Spleen (tissue), 7 donors: ENCODE results near the gene KCND2.

Experiments
- POLR2A ChIP-seq, 3 donors: fragments of 450-650 bp; IDR thresholded peaks; one replicate each; pipeline ENCODE4 v1.5.1; 2017; ENCODE audit warnings: antibody characterized with exemption in 3 of 3, mild to moderate bottlenecking in 1 of 3
- POLR2AphosphoS5 ChIP-seq, 3 donors: sonication (generic); formaldehyde crosslinking; IDR thresholded peaks; one replicate each; pipeline ENCODE4 v1.5.1; 2017; ENCODE audit warnings: antibody characterized with exemption in 3 of 3
- TF ChIP-seq, protein P1 (sequence below), 11 experiments: fragments of 200-600 bp in 7 of 11; fragments of 450-650 bp in 4 of 11; sonication (generic) in 4 of 11; IDR thresholded peaks in 8 of 11; conservative IDR thresholded peaks in 3 of 11; 1 replicate in 7 of 11; 2 replicates in 4 of 11; pipeline versions ENCODE4 v1.4.0 to v1.8.0; 2016 to 2021; ENCODE audit warnings: antibody characterized with exemption in 11 of 11, inconsistent platforms in 4 of 11, mild to moderate bottlenecking in 1 of 11
- donor health status: DM: no; HTN: no; CAD: no; lungs with moderate emphysema.
- donor health status: DM: no; HTN: no; CAD: no.
- donor health status: DM: no; HTN: no; CAD: no.

DNA sequence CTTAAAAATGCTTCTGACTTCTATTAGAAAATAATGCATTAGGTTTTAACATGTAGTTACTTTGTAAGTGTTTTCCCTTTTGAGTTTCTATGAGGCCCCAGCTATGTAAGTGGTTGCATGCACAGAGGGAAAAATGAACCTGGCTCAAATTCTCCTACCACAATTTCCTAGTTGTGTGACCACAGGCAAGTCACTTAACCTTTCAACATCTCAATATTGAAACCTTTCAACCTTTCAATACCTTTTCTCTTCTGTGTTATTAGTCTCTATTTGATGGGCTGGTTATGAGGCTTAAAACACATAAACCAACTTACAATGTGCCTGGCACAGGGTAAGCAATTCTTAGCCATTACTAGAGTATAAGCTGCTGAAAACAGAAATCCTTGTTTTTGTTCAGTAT lies 203.0 kb downstream of the KCND2 start:
- TF ChIP-seq, protein P1, sequence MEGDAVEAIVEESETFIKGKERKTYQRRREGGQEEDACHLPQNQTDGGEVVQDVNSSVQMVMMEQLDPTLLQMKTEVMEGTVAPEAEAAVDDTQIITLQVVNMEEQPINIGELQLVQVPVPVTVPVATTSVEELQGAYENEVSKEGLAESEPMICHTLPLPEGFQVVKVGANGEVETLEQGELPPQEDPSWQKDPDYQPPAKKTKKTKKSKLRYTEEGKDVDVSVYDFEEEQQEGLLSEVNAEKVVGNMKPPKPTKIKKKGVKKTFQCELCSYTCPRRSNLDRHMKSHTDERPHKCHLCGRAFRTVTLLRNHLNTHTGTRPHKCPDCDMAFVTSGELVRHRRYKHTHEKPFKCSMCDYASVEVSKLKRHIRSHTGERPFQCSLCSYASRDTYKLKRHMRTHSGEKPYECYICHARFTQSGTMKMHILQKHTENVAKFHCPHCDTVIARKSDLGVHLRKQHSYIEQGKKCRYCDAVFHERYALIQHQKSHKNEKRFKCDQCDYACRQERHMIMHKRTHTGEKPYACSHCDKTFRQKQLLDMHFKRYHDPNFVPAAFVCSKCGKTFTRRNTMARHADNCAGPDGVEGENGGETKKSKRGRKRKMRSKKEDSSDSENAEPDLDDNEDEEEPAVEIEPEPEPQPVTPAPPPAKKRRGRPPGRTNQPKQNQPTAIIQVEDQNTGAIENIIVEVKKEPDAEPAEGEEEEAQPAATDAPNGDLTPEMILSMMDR (IDR thresholded peaks at IDR 0.05 in 8 of 11, conservative IDR thresholded peaks at IDR 0.05 in 3 of 11), result no peak
- TF ChIP-seq POLR2AphosphoS5 (IDR thresholded peaks at IDR 0.05) (no peak), POLR2A (IDR thresholded peaks at IDR 0.05) (no peak)
